GM18502 (cell line): ENCODE results near the gene KLF18.
"Not testable (repeated sequence)": the region's sequence is repeated elsewhere in the genome, so short reads cannot be mapped to it uniquely, and the experiment has no call there.

ENCODE experiments used
- ATAC-seq: cut with Tn5 transposase; IDR thresholded peaks from one replicate; pipeline ENCODE4 v1.9.1; 2021; ENCODE audit warnings: mild to moderate bottlenecking; ENCODE audit not compliant: unreplicated experiment, poor library complexity

The KLF18 gene

GRCh38 chr1:44129616-44130500 is 11.6 kb downstream of the KLF18 start:
- no peak for ATAC-seq

DNA sequence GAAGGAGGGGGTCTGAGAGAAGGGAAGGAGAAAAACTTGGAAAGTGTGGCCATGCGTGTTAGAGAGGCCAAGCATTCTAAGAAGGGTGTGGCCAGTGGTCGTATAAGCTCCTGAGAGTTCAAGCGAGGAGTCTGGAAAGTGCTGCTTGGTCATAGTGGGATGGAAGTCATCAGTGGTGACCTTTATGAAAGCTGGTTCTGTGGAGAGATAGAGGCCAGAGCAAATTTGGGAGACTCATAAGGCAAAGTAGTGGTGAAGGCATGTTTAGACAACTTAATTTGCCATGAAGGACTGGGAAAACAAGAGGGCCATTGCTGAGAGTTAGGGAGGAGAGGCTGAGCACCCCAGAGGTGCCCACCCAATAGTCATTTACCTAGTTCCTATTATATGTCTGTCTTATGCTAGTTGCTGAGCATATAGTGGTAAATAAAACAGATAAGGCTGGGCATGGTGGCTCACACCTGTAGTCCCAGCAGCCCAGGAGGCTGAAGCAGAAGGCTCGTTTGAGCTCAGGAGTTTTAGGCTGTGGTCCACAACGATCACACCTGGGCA is 21.0 kb downstream of the KLF18 start:
- no peak for ATAC-seq

GRCh38 chr1:44119525-44119924 is 21.9 kb downstream of the KLF18 start:
- no peak for ATAC-seq

- ATAC-seq = no peak
Observed at GRCh38 chr1:44118682-44119081, 22.7 kb downstream of the KLF18 start, which contains the start of gene KLF17. Gene KLF17 (plus strand): TSS chr1:44118821. CDS start chr1:44118908, 87 bp downstream.

DNA sequence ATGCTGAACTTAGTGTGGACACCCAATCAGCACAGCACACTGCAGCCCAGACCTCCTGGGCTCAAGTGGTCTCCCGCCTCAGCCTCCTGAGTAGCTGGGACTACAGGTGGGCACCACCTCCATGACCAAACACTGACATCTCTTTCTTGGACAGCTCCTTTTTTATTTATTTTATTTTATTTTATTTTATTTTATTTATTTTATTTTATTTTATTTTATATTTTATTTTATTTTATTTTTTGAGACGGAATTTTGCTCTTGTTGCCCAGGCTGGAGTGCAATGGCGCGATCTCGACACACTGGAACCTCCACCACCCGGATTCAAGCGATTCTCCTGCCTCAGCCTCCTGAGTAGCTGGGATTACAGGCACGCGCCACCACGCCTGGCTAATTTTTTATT is 24.2 kb downstream of the KLF18 start:
- ATAC-seq = not testable (repeated sequence)

DNA sequence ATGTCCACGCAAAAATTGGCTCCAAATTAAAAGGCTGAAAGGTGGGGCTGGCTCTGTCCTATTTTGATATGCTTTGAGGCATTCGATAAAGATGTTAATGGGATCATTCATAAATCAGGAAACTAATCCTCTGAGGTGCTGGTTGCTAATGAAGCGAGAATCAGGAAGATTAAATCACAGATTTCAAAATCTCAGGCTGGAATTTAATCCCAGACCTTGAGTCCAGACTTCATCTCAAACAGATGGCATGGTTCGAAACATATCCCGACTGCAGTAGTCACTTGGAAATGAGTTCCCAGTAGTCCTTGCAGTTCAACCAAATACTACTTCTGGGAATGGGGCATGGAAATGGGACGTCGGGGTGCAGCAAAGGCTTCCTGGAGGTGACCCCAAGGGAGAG is 27.3 kb downstream of the KLF18 start:
- no peak for ATAC-seq

DNA sequence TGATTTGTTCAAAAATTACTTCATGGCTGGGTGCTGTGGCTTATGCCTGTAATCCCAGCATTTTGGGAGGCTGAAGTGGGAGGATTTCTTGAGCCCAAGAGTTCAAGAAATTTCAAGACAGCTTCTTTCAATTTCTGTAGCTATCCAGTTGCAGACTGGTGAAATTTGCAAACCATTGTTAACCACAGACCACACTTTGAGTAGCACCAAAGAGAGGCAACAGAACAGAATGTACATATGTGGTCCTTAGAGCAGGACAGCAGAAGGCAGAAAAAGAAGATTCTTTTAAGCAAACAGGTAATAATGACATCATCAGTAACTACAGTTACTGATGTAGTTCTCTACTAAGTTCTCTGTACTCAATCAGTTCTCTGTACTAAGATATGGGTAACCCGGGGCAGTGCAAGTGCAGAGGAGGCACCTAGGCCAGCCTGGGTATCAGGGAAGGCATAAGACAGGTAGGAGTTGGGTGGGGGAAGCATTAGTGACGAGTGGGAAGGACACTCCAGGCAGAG is 28.3 kb downstream of the KLF18 start:
- ATAC-seq = no peak

- ATAC-seq = no peak
Observed at GRCh38 chr1:44112486-44112885, 28.9 kb downstream of the KLF18 start.

DNA sequence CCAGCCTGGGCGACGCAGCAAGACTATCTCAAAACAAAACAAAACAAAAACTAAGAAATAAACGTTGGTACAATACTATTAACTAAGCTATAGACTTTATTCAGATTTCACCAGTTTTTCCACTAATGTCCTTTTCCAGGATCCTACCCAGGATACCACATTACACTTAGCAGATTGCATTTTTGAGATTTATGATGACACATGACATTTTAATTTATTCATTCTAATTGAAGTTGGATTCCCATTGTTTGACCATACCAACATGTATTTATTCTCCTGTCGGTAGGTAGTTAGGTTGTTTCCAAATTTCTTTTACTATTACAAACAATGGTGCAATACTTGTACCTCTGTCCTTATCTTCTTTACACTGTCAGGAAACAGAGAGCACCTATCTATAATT is 29.6 kb downstream of the KLF18 start:
- no peak for ATAC-seq

- no peak for ATAC-seq
Observed at GRCh38 chr1:44110916-44111315, 30.5 kb downstream of the KLF18 start.

DNA sequence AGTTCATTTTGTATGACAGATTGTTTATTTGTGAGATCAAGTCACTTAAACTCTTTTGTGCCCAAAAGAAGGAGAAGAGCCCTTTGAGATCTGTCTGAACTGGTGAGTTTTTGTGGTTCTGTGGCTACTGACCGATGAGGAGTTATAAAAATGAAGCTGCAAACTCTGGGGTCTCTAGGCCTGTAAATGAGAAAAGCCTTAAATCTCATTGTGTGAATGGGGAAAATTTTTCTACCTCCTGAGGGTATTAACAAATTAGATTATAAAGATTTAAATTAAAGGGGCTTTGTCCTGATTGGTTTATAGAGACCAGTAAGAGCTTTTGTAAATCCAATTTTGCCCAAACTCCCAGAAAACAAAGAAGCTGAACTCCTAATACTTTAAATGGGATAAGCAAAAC is 32.5 kb downstream of the KLF18 start:
- ATAC-seq = no peak

DNA sequence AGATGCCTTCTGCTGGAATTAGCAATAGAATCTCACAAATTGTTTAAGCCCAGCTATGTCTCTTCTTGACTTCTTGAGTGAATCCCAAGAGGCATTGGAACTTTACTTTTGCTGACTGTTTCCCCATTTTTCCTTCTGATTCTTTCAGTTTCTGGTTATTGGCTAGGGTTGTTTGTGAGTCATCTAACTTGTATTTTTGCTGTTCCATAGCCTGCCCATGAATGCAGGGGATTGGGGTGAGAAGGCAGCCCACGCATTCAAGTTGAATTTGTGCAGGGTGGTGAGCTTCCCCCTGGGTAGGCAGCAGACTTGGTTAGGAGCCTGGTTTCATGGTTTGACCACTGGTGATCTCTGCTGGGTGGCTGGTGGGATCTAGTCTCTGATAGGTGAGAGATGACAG is 33.2 kb downstream of the KLF18 start:
- no peak for ATAC-seq

DNA sequence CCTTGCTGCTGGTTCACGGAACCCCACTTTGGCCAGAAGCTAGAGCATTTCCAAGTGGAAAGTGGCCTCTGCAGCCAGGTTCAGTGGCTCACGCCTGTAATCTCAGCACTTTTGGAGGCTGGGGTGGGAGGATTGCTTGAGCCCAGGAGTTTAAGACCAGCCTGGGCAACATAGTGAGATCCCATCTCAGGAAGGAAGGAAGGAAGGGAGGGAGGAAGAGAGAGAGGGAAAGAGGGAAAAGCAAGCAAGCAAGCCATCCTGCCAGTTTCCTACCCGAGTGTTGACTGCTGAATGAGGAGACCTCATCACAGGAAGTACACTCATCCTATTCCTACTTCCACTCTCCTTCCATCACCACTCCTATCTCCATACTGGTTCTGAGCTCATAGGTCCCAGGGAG is 35.6 kb downstream of the KLF18 start:
- no peak for ATAC-seq

DNA sequence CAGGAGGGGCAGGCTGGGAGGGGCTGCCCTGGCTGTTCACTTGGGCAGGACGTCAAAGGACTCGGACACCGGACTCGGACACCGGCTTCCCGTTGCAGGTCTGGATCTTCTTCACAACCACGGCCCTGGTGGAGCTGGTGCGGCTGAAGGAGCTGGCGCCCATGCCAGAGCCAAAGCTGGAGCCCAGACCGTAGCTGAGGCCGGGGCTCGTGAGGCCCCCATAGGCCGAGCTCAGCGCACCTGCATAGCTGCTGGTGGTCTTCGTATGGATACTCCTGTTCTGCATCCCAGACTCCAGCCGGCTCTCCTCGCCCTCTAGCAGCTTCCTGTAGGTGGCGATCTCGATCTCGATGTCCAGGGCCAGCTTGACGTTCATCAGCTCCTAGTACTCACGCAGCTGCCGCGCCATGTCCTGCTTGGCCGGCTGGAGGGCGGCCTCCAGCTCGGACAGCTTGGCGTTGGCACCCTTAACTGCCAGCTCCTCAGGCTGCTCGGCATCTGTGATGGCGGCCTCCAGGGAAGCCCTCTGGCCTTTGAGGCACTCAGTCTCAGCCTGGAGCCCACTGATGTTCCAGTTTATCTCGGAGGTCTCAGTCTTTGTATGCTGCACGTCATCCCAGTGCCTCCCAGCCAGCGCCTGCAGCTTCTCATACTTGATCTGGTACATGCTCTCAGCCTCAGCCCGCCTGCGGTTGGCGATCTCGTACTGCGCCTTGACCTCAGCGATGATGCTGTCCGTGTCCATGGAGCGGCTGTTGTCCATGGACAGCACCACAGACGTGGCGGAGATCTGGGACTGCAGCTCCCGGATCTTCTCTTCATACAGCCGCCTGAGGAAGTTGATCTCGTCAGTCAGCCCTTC is 37.9 kb downstream of the KLF18 start:
- ATAC-seq = no peak

GRCh38 chr1:44101328-44101727 is 40.1 kb downstream of the KLF18 start:
- no peak for ATAC-seq

DNA sequence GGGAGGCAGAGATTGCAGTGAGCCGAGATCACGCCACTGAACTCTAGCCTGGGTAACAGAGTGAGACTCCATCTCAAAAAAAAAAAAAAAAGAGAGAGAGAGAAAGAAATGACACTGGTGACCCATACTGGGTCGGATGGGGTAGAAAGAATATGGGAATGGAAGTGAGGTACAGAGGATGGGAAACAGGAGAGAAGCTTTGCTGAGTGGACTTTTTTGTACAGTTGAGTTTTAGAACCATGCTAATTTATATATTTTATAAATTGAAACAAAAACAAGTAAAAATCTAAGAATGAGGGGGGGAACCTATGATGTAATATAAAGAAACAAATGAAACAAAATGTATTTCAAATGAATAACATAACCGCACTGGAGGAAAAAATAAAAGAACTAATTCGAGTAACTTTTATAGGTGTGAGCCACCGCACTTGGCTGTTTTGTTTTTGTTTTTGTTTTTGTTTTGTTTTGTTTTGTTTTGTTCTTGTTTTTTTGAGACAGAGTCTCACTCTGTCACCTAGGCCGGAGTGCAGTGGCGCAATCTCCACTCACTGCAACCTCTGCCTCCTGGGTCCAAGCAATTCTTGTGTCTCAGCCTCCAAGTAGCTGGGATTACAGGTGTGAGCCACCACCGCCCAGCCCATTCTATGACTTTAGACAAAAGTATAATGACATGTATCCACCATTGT is 41.1 kb downstream of the KLF18 start:
- no peak for ATAC-seq

- no peak for ATAC-seq
Observed at GRCh38 chr1:44094047-44094446, 47.4 kb downstream of the KLF18 start.

- no peak for ATAC-seq
Observed at GRCh38 chr1:44090429-44091252, 50.8 kb downstream of the KLF18 start.

DNA sequence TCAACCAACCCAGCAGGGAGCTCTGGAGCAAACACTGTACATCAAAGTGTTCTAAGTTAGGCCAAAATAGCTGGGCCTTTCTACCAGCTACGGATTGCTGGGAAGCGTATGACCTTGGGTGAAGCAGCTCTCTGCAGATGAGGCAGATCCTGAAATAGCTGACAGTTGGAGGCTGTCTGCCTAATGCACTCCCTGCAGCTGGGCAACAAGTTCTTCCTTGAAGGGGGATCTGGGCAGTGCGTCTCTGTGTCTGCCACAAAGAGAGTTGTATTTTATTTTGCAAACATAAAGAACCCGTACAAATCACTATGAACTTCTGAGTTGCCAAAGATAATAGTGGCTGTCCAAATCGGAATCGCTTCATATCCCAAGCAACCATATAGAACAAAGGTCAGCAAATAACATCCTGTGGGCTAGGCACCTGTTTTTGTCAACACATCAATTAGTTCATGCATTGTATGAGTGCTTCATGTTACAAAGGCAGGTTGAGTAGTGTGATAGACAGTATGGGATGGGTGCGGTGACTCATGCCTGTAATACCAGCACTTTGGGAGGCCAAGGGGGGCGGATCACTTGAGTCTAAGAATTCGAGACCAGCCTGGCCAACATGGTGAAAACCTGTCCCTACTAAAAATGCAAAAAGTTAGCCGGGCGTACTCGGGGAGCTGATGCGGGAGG is 51.9 kb downstream of the KLF18 start:
- no peak for ATAC-seq
